HG03457 (cell line): ENCODE measurements around the gene DNAJB4.
"Not testable (repeated sequence)": the region's sequence is repeated elsewhere in the genome, so short reads cannot be mapped to it uniquely, and the experiment has no call there.

ENCODE experiments used
- ATAC-seq: cut with Tn5 transposase; IDR thresholded peaks from one replicate; pipeline ENCODE4 v1.9.1; 2021; ENCODE audit warnings: moderate number of reproducible peaks; ENCODE audit not compliant: unreplicated experiment

The DNAJB4 gene

DNA sequence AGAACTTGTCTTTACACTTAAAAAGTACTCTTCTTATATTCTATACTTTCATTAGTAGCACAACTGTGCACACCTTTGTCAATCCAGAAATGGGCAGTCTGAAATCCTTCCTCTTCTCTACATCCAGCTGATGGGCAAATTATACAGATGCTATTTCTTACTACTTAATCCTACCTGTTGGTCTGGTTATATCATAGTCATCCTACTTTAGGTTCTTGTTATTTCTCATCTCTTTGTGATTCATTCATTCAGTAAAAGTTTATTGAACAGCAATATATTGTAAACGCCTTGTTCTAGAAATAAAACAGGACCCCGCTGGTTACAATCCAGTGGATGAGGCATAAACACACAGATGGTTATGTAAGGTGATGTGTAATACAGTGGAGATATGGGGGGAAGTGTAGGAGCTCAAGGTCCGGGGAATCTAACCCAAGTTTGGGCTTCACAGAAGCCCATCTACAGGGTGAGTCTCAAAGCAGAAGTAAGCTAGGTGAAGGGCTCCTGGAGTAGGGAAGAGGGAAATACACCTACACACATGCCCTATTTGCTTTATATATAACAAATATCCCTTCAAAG lies 14.0 kb upstream of the DNAJB4 start:
- ATAC-seq = no peak

DNA sequence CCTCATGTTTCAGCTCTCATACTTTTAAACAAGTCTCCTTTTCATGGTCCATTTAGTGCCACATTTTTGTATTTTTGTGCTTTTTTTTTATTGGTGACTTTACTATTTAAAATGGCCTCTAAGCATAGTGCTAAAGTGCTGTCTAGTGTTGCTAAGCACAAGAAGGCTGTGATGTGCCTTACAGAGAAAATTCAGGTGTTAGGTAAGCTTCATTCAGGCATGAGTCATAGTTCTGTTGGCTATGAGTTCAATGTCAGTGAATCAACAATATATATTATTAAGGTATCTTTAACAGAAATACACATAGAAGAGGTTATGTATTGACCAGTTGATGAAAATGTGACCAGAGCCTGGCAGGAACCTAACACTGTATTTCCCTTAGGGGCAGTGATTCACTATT lies 13.1 kb upstream of the DNAJB4 start:
- no peak for ATAC-seq

DNA sequence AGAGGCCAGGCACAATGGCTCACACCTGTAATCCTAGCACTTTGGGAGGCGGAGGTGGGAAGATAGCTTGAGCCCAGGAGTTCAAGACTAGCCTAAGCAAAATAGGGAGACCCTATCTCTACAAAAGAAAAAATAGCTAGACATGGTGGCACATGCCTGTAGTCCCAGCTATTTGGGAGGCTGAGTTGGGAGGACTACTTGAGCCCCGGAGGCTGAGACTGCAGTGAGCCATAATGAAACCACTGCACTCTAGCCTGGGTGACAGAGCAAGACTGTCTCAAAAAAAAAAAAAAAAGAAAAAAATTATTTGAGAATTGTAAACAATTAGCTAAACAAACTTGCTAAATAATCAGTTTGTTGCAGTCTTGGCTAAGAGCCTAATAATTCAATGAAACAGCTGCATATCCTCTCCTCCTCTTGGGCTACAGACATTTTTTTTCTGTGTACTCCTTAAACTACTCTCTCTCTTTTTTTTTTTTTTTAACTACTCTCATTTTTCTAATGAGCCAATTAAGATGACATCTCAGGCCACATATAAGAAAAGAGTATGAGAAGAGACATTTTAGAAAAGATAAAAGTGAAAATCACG lies 10.5 kb upstream of the DNAJB4 start:
- ATAC-seq = no peak

DNA sequence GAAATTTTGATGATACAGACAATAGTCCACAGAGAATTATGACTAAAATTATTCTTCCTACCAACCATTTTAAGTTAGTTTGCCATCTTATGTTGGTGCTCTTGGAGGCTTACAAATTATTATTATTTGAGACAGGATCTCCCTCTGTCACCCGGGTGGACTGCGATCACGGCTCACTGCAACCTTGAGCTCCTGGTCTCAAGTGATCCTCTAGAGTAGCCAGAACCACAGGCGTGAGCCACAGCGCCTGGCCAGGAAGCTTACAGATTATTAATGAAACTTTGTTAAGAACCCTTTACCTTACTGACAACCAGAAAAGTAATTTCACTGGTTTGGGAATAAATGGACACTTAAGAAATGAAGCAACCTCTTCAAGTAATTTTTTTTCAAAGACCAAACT lies 8.0 kb upstream of the DNAJB4 start:
- no peak for ATAC-seq

DNA sequence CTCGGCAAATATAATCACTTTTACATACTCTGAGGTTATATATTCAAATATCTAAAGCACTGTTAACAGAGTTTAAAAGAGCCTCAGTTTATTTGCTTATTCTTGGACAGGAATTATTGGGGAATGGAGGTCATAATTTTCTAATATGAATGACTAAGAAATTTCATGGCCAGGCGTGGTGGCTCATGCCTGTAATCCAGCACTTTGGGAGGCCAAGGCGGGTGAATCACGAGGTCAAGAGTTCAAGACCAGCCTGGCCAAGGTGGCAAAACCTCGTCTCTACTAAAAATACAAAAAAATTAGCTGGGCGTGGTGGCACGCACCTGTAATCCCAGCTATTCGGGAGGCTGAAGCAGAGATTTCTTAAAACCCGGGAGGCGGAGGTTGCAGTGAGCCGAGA lies 4.2 kb upstream of the DNAJB4 start:
- ATAC-seq = not testable (repeated sequence)

DNA sequence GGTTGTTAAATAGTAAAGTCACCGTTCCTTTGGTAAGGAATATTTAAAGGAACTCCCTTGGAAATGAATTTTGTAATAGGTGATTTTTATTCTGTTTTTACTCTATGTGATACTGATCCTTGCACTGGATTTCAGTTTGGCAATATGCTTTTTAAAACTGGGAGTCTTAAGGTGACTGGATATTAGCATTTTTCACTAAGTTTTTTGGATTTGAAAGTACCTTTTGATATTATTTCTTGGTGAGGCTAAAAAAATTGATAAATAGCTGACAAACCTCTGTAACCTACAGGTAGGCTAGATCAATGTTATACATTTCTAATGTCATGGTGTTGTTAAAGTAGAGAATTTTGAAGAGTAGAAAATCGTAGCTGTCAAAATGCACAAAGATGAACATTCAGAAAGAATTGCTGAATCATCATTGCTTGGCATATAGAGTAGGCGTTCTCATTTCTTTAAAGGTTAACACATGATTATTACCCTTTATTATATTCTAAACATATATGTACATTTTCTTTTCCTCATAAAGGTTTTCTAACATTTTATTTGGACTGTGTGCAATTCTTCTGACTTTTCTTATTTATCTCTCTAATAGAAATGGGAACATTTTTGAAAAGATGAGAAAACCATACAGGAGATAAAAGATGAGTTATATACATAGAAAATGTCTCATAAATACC lies 1.5 kb upstream of the DNAJB4 start:
- ATAC-seq = no peak

DNA sequence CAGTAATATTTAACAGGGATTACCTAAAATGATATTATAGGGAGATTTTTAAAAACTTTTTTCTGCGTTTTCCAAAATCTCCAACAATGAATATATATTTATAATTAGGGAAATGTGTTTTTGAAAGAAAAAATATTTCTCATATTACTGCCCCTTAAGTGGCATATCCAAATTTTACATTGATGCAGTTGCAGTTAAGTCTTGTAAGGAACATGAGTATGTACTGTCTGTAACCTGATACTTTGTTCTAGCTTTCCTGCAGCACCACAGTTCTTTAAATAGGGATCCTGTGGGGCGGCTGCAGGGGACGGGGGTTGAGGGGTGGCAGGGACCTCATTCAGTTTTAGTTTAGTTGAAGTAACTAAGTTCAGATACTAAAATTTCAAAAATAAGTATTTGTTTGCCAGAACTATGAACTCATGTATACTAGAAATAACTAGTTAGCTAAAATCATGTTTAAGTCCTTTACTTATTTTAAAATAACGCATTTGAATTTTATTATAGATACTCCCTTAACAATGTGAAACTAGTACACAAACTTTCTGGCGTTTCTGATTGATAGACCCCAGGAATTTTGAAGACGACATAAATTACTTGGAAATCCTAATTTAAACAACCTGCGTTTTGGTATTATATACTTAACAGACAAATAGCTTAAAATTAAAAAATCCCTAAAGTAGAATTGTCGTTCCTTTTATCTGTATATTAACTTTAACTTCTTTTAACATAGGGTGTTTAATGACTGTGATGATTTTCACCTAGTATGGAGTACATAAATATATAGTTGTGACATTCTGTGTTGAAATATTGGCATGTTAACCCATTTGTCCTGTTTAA lies 639 bp upstream of the DNAJB4 start:
- ATAC-seq = peak; percentile 38

DNA sequence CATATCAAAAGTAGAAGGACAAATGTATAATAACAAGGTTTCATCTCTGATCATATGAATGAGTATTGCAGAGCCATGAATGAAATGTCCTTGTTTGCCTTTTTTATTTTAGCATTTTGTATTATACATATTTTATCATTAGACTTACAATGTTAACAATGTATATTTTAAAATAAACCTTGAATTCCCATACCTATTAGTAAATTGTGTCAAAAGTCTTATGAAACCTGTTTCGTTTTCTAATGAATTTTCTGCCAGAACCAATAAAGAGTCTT lies 646 bp downstream of the DNAJB4 start:
- no peak for ATAC-seq

DNA sequence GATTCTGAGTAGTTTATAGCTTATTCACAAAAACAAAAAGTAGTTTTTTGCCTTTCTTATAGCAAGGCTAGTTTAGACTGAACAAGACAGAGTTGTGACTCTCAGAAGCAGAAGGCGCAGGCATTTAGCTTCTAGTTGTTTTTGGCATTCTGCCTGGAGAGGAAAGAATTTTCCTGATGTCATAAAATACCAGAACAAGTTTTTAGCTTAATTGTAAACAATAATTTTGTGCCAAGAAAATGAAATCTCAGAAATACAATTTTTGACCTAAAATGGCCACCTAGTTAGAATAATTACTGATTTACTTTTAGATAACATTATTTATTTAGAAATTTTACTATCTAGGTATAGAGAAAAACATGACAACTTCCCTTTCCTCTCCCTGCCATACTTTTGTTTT lies 1.0 kb downstream of the DNAJB4 start:
- no peak for ATAC-seq

DNA sequence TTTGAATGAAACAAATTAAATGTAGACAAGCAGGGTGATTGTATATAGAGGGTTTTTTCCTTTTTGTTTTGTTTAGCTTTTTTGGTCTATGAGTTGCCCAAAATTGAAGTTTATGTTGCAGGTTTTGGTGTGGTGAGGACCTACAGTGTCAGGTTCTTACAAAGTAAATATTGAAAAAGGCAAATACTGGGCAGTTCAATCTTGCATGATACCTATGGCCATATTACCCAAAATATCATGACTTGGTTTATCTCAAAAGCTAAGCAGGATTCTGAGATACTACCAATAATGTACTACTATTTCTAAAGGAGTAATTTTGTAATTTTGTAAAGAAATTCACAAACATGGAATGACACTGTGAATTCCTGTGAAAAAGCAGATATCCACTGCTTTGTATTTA lies 1.8 kb downstream of the DNAJB4 start:
- no peak for ATAC-seq

DNA sequence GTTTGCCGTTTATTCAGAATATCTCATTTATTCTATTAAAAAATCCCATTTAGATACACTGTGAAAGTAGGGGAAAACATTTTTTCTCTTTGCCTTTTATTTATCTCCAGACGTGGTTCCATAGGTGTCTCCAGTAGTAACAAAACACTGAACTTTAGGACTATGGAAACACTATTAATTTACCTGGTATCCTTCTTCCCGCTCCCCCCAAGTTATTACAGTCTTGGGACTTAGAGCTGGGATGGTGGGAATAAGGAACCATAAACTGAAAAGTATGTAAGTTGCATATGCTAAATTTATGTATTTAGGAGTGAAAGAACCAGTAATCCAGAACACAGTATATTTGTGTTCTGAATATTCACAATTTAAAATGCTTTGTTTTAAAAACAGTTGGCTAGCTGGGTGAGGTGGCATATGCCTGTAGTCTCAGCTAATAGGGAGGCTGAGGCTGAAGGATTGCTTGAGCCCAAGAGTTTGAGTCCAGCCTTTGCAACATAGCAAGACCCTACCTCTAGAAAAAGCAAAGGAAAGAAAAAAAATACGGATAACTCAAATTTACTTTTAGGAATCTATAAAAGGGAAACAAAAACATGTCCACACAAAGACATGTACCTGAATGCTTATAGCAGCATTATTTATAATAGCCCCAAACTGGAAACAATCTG lies 3.1 kb downstream of the DNAJB4 start:
- no peak for ATAC-seq

DNA sequence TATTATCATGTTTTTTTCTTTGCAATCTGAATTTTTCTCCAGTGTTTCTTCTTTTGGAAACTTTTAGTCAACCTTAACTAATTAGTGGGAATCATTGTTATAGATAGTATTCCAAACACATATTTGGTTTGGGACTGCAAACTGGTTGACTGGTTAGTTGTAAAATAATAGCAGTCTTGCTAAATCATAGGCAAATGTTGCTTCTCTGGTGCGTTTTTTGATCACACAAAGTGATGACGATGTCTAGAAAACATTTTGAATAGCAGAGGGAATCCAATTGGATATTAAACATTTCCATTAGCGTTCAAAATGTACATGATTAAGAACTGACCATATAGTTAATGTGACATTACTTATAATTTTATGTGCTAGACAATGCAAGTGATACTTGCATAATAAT lies 4.5 kb downstream of the DNAJB4 start:
- ATAC-seq = no peak

DNA sequence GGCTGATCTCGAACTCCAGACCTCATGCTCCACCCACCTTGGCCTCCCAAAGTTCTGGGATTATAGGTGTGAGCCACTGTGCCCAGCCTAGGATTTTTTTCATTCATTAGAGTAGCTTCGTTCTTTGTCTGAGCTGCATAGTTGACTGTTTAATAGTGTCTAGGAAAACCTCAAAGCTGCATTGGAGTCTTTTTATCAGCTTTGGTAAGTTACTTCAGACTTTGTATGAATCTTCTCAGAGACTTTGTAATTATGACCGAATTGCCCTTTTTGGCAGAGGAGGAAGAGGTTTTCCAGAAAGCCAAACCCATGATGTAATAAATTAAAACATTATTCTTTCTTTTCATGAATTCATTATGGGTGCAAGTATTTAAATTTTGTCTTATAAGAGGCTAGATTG lies 5.1 kb downstream of the DNAJB4 start:
- ATAC-seq = no peak

DNA sequence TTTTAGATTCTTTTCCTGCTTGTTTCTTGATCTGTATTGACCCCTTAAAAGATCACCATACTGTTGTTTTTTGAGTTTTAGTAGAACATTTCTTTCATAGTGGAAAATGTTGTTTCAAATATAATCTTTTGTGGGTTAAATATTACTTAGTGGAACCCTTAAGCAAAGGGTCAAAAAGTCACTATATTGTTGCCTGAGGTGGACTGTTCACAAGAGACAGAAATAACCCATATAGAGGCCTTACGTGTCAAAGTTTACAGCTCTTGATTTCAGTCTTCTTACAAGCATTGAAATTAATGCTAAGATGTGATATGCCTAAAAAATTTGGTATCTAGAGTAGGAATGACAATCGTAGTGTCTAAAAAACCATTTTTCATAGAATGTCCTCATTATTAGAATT lies 6.3 kb downstream of the DNAJB4 start:
- ATAC-seq = no peak

DNA sequence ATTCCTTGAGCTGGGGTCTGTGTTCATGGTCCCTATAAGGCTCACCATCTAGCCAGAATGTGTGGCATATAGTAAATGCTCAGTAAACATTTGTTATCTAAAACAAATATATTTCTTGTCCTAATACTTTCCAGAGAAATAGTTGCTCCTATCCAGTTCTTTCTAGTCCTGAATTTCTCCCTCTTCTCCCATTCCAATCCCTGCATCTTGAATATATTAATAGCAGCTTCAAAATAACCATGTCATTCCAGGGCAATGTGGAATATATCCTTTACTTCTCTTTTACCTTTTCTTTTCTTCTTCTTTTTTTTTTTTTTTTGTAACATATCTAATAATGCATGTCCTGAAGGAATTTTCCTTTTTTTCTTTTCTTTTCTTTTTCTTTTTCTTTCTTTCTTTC lies 10.4 kb downstream of the DNAJB4 start:
- no peak for ATAC-seq

DNA sequence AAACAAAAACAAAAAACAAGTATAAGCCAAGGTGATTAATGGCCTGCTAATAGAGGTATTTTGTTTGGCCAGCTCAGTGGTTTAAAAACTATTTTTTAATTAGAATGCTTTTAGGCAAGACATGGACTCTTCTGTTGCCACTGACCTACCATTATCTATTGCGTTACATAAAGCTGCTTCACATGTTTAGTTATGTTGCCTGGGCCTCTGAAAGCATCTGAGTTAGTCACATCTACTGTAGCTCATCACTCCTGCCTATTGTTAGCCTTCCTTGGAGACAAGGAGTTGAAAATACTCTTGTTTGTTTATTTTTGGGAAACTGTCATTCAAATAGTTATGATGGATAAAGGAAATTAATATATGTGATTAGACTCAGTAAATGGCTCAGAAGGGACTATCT lies 14.3 kb downstream of the DNAJB4 start:
- no peak for ATAC-seq

DNA sequence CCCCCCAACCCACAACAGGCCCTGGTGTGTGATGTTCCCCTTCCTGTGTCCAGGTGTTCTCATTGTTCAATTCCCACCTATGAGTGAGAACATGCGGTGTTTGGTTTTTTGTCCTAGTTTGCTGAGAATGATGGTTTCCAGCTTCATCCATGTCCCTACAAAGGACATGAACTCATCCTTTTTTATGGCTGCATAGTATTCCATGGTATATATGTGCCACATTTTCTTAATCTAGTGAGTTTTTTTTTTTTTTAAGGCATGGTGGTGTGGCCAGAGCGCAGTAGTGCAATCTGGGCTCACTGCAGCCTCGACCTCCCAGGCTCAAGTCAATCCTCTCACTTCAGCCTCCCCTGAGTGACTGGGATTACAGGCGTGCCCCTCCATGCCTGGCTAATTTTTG lies 16.4 kb downstream of the DNAJB4 start:
- ATAC-seq = not testable (repeated sequence)

DNA sequence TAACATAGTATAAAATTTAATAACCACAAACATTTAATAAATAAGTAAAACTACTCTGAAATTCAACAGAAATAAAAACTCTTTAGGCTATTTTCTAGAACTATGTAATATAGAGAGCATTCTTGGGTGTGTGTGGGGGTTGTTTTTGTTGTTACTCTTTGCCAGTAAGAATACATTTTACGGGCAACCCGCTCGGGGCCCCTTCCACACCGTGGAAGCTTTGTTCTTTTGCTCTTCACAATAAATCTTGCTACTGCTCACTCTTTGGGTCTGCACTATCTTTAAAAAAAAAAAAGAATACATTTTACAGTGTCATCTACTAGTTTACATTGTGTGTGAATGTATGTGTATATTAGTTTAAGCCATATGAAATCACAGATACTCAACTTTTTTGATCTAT lies 25.1 kb downstream of the DNAJB4 start:
- ATAC-seq = no peak

DNA sequence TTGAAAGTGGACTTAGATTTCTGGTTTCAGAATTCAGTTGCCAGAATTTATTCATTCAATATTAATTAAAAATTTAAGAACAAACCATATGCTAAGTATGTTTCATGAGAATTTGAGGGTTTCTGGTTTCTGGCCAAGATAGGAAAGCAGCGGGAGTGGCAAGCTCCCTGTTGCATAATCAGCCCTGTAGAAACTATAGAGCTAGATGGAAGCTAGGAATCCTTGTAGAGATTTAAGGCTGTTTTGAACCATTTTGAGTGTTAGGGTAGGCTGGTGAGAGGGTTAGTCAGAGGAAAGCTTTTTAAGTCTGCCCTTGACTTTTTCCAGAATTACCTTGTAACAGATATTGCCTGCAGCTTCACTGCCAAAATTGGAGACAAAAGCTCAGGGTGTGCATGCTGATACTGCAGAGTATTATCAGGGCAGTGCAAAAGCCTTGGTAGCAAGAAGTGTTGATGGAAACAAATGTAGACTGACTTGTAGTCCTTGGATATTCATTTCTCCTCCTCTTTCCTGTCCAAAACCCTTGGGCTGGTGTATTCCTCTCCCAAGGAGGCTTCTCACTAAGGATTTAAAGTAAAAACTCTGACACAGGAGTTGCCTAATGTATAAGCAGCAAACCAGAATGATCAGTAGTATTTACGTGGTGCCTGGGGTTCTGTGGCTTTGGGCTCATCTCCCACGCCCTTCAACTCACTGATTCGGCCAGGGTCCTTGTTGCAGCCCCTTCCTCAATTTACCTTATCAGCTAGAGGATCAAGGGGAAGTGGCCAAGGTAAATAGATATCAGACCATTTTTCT lies 28.5 kb downstream of the DNAJB4 start:
- ATAC-seq = no peak

DNA sequence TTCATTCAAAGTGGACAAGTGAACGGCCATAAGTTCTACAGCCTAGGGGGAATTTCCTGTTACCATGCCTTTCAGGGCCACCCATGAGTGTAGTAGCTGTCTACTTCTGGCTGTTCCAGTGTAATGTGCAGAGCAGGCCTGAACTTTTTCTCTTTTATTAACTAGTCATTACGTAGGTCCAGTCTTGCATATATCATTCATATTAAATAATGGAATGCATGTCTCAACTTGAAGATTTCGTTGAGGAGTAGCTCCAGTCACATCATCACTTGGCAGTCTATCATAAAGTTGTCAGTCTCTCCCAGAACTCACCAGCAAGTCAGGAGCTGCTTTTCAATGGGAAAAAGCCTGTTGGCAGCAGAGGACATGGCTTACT lies 29.0 kb downstream of the DNAJB4 start:
- no peak for ATAC-seq

DNA sequence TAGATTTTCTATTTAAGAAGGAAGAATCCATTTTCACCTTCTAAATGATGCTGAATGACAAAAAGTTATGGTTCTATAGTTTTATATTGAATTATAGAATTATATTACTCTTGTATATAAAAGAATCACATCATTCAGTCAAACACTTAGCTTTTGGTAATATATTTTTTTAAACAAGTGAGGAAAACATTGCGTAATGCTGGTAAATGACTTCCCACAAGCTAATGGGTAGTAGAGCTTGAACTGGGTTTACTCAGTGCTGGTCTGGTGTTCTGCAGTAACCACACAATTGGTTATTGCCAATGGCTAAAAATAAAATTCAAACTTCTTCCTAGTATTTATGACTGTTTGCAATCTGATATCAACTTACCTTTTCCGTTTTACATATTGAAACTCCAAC lies 30.4 kb downstream of the DNAJB4 start:
- ATAC-seq = no peak
